ENCODE measurements around the gene PIM1.
"Not testable (repeated sequence)": the region's sequence is repeated elsewhere in the genome, so short reads cannot be mapped to it uniquely, and the experiment has no call there.

The PIM1 gene

GRCh38 chr6:37126493-37126958 is 43.4 kb upstream of the PIM1 start:
- Histone ChIP-seq H3K9me3 (ENCODE audit: severe bottlenecking) (no peaks in the 10 kb centered on the region), H3K4me3 (ENCODE audit: low read depth, low read length) (no peak overlapping the region), H3K27ac (no peak overlapping the region), H3K27me3 (ENCODE audit: insufficient read depth, low read depth, severe bottlenecking) (no peaks in the 10 kb centered on the region), H3K36me3 (no peaks in the 10 kb centered on the region)
- DNase-seq: no peak
- TF ChIP-seq, protein P1, sequence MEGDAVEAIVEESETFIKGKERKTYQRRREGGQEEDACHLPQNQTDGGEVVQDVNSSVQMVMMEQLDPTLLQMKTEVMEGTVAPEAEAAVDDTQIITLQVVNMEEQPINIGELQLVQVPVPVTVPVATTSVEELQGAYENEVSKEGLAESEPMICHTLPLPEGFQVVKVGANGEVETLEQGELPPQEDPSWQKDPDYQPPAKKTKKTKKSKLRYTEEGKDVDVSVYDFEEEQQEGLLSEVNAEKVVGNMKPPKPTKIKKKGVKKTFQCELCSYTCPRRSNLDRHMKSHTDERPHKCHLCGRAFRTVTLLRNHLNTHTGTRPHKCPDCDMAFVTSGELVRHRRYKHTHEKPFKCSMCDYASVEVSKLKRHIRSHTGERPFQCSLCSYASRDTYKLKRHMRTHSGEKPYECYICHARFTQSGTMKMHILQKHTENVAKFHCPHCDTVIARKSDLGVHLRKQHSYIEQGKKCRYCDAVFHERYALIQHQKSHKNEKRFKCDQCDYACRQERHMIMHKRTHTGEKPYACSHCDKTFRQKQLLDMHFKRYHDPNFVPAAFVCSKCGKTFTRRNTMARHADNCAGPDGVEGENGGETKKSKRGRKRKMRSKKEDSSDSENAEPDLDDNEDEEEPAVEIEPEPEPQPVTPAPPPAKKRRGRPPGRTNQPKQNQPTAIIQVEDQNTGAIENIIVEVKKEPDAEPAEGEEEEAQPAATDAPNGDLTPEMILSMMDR (IDR thresholded peaks at IDR 0.05; ENCODE audit: low read depth, low read length): no peak

GRCh38 chr6:37126961-37127616 is 42.9 kb upstream of the PIM1 start:
- TF ChIP-seq, protein P1 (IDR thresholded peaks at IDR 0.05; ENCODE audit: low read depth, low read length): no peak
- H3K27me3 ChIP-seq (ENCODE audit: insufficient read depth, low read depth, severe bottlenecking): no peaks in the 10 kb centered on the region
- H3K27ac ChIP-seq: no peak overlapping the region

DNA sequence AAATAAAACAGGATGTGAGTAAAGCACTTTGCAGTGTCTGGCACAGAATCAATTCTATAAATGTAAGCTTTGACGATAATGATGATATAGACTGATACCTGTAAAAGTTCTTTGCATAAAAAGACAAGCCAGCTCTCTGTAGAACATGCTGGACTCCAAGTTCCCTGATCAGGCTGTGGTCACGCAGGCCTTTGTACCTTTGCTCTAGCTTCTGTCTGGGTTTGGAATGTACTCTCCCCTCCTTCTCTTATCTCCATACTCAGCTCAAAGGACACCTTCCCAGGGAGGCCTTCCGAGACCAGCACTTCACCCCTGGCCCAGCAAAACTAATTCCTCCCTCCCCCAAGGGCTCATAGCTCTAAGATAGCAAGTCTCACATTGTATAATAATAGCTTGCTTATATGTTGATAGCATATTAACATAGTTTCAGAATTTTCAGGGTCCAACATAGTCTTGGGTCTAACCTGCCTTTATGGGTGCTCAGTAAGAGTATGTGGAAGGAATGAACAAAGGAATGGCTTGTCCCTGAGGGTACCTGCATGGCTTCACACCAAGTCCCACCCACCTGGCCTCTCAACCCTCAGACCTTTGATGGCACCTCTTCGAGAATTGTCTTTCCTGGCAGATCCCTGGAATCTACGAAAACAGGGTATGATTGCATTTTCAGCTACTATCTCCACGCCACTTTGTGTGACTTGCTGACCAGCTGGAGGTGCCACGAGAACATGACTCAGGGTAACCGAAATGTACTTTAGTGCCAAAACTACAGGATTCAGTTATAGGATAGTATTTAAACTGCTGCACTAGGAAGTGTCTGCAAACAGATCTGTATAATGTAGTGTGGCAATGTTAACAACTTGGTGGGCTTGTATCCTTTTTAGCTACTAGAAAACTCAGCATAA is 41.7 kb upstream of the PIM1 start:
- H3K36me3 ChIP-seq: no peaks in the 10 kb centered on the region
- TF ChIP-seq, protein P1 (IDR thresholded peaks at IDR 0.05; ENCODE audit: low read depth, low read length): no peak
- H3K4me3 ChIP-seq (ENCODE audit: low read depth, low read length): no peak overlapping the region
- H3K9me3 ChIP-seq (ENCODE audit: severe bottlenecking): no peaks in the 10 kb centered on the region
- H3K27me3 ChIP-seq (ENCODE audit: insufficient read depth, low read depth, severe bottlenecking): no peaks in the 10 kb centered on the region
- DNase-seq: no peak
- H3K27ac ChIP-seq: no peak overlapping the region

More at GRCh38 chr6:37126961-37127616, 42.9 kb upstream of the PIM1 start:
- no peaks in the 10 kb centered on the region for H3K36me3 ChIP-seq
- no peak for DNase-seq
- no peaks in the 10 kb centered on the region for H3K9me3 ChIP-seq (ENCODE audit: severe bottlenecking)
- H3K4me3 ChIP-seq (ENCODE audit: low read depth, low read length): no peak overlapping the region

DNA sequence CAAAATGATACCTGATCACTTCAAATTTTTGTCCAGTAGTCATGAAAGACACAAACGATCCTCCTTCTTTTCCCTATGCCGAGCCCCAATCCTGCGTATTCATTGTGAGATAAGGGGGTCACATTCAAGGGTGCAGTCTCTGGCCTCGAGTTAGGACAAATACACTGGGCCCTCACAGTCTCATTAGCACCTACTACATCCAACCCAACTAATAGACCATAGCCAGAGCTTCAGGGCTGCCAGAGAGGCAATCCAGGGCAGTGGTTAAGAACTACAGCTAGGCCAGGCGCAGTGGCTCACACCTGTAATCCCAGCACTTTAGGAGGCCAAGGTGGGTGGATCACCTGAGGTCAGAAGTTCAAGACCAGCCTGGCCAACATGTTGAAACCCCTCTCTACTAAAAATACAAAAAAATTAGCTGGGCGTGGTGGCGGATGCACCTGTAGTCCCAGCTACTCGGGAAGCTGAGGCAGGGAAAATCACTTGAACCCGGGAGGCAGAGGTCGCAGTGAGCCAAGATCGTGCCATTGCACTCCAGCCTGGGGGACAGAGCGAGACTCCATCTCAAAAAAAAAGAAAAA is 41.0 kb upstream of the PIM1 start:
- not testable (repeated sequence) for H3K9me3 ChIP-seq (ENCODE audit: severe bottlenecking); H3K36me3 ChIP-seq; H3K27ac ChIP-seq; H3K27me3 ChIP-seq (ENCODE audit: insufficient read depth, low read depth, severe bottlenecking); H3K4me3 ChIP-seq (ENCODE audit: low read depth, low read length); DNase-seq

- Histone ChIP-seq H3K27me3 (ENCODE audit: insufficient read depth, low read depth, severe bottlenecking) (no peaks in the 10 kb centered on the region), H3K27ac (no peak overlapping the region), H3K36me3 (no peaks in the 10 kb centered on the region), H3K9me3 (ENCODE audit: severe bottlenecking) (no peaks in the 10 kb centered on the region), H3K4me3 (ENCODE audit: low read depth, low read length) (no peak overlapping the region)
- TF ChIP-seq, protein P1 (IDR thresholded peaks at IDR 0.05; ENCODE audit: low read depth, low read length): no peak
- no peak for DNase-seq
Observed at GRCh38 chr6:37129566-37129965, 40.4 kb upstream of the PIM1 start.

DNA sequence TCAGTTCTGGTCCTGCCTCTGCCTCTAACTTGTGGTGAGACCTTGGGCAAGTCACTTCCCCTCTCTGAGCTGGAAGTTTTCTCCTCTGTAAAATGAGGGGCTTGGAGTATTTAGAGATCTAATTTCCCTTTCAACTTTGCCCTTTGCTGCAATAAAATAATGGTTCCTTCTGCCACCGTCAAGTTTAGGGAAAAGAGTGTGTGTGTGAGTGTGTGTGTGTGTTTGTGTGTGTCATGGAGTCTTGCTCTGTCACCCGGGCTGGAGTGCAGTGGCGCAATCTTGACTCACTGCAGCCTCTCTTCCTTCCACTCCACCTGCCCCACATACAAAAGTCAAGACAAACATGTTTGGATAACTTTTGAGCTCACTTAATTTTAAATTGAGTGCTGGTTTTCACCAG is 39.2 kb upstream of the PIM1 start:
- H3K36me3 ChIP-seq: no peaks in the 10 kb centered on the region
- peak overlapping the region; percentile 11; the same call in 1 of the 2 replicates for H3K4me3 ChIP-seq (ENCODE audit: low read depth, low read length)
- no peaks in the 10 kb centered on the region for H3K27me3 ChIP-seq (ENCODE audit: insufficient read depth, low read depth, severe bottlenecking)
- TF ChIP-seq, protein P1 (IDR thresholded peaks at IDR 0.05; ENCODE audit: low read depth, low read length): no peak
- no peak for DNase-seq
- no peak overlapping the region for H3K27ac ChIP-seq
- no peaks in the 10 kb centered on the region for H3K9me3 ChIP-seq (ENCODE audit: severe bottlenecking)

Measured in WERI-Rb-1 (cell line).